Caco-2 (cell line): ENCODE data around the gene EME2. TPM values are rescaled to one million over a fixed set of nuclear protein-coding genes. Genes with fewer than 3 reads are reported as not detected.

Experiments
- BruUV-seq: library from RNA; stranded (reverse); fragments of 400-500 nt; replicated peaks from 2 replicates; lab custom pipeline; 2021; lab: Mats Ljungman, UMichigan
- CTCF ChIA-PET: fragments of 300-600 bp; sonication (Branson Sonifier 250); formaldehyde crosslinking; loops from one replicate; lab custom pipeline; 2022; ENCODE audit warnings: antibody characterized with exemption; lab: Charles Lee
- POLR2A ChIA-PET: fragments of 300-600 bp; sonication (Branson Sonifier 250); formaldehyde crosslinking; loops from one replicate; lab custom pipeline; 2022; ENCODE audit warnings: antibody characterized with exemption; lab: Charles Lee
- DNase-seq, 2 experiments: peaks; one replicate each; pipeline versions ENCODE4 v3.0.0 to v3.0.0-alpha.2; 2020 to 2022
- H3K27me3 ChIP-seq: replicated peaks from 2 replicates; pipeline ENCODE4 v1.6.0; 2011; ENCODE audit warnings: low read length; ENCODE audit not compliant: control insufficient read depth, insufficient read depth
- H3K36me3 ChIP-seq: 2 replicates; pipeline ENCODE4 v1.5.1; 2011; ENCODE audit warnings: low read length; ENCODE audit not compliant: control insufficient read depth, insufficient read depth
- H3K4me1 ChIP-seq: fragments of 250-450 bp; sonication (Bioruptor Pico); 2 replicates; pipeline ENCODE4 v1.5.1; 2020; ENCODE audit warnings: mild to moderate bottlenecking
- H3K4me3 ChIP-seq: 2 replicates; pipeline ENCODE4 v1.5.1; 2011; ENCODE audit warnings: low read depth, mild to moderate bottlenecking, control low read depth, low read length
- H3K9me3 ChIP-seq: fragments of 250-450 bp; sonication (Bioruptor Pico); 2 replicates; pipeline ENCODE4 v1.5.1; 2020; ENCODE audit warnings: mild to moderate bottlenecking, moderate library complexity
- H3K27ac Mint-ChIP-seq: one replicate; pipeline ENCODE4 v1.8.0; 2022; ENCODE audit warnings: mixed read lengths; ENCODE audit not compliant: unreplicated experiment
- H3K27me3 Mint-ChIP-seq: one replicate; pipeline ENCODE4 v1.8.0; 2022; ENCODE audit warnings: mixed read lengths; ENCODE audit not compliant: insufficient read depth, unreplicated experiment
- H3K36me3 Mint-ChIP-seq: one replicate; pipeline ENCODE4 v1.8.0; 2022; ENCODE audit warnings: mild to moderate bottlenecking, mixed read lengths; ENCODE audit not compliant: insufficient read depth, unreplicated experiment
- H3K4me1 Mint-ChIP-seq: one replicate; pipeline ENCODE4 v1.8.0; 2022; ENCODE audit warnings: low read depth, mixed read lengths; ENCODE audit not compliant: unreplicated experiment
- H3K4me3 Mint-ChIP-seq: one replicate; pipeline ENCODE4 v1.8.0; 2022; ENCODE audit warnings: mild to moderate bottlenecking, moderate library complexity, mixed read lengths; ENCODE audit not compliant: unreplicated experiment
- H3K9me3 Mint-ChIP-seq: one replicate; pipeline ENCODE4 v1.8.0; 2022; ENCODE audit warnings: mixed read lengths; ENCODE audit not compliant: unreplicated experiment
- CTCF ChIP-seq, 2 experiments: fragments of 200-600 bp in 1 of 2; IDR thresholded peaks; 1 replicate in 1 of 2; 2 replicates in 1 of 2; pipeline versions ENCODE4 v1.5.1 to v1.8.0; 2011 to 2022; ENCODE audit warnings: antibody characterized with exemption in 1 of 2, control low read depth in 1 of 2, inconsistent platforms in 1 of 2, low read depth in 1 of 2, low read length in 1 of 2, mild to moderate bottlenecking in 1 of 2, moderate library complexity in 1 of 2; ENCODE audit not compliant: insufficient read depth in 1 of 2, severe bottlenecking in 1 of 2, unreplicated experiment in 1 of 2
- intact Hi-C: fragments of 100-400 bp; cut with micrococcal nuclease; formaldehyde crosslinking; loops from one replicate; pipeline ENCODE4 v1.10.0; 2022; ENCODE audit not compliant: unreplicated experiment
- total RNA-seq: library from RNA; stranded (reverse); gene quantifications from 2 replicates; pipeline ENCODE4 v1.2.3, GENCODE V29; 2022

EME2 gene
- total RNA-seq, 1 experiment from 2014 or later = 24.1 TPM

- no peaks in the 10 kb centered on the region for H3K27me3 ChIP-seq
- no peaks in the 10 kb centered on the region for H3K27me3 Mint-ChIP-seq
- ChIA-PET POLR2A (interaction anchor here (1.8 kb wide), 1 partner anchor 183 kb away, joined by 36 read pairs; the partner anchor contains the start of gene RPS2), CTCF (no interaction called here)
- H3K4me3 Mint-ChIP-seq = peak overlapping the region; percentile 86
- H3K4me3 ChIP-seq = peak overlapping the region; percentile 92
- intact Hi-C loops = loop anchor here (5.0 kb wide), 1 partner anchor 41 kb away; no protein-coding TSS in a partner anchor
- BruUV-seq = no TSS peak
- no peak for TF ChIP-seq CTCF (IDR thresholded peaks at IDR 0.05; ENCODE audit: insufficient read depth in 1 of 2, low read depth in 1 of 2, low read length in 1 of 2, severe bottlenecking in 1 of 2, unreplicated experiment in 1 of 2)
- H3K4me1 ChIP-seq = peaks cover 7% of the 10 kb centered on the region
- DNase-seq = no peak
- peak overlapping the region; percentile 81 for H3K27ac Mint-ChIP-seq
- H3K9me3 Mint-ChIP-seq = no peaks in the 10 kb centered on the region
- H3K4me1 Mint-ChIP-seq = peaks cover 8% of the 10 kb centered on the region
- H3K36me3 Mint-ChIP-seq = peaks cover 74% of the 10 kb centered on the region
- no peaks in the 10 kb centered on the region for H3K9me3 ChIP-seq
- peaks cover 2% of the 10 kb centered on the region; the same call in 1 of the 2 replicates for H3K36me3 ChIP-seq
These were observed 8.6 kb downstream of the EME2 start for GRCh38 chr16:1781254-1781653.

GRCh38 chr16:1781758-1782407 is 9.3 kb downstream of the EME2 start:
- H3K36me3 ChIP-seq = peaks cover 2% of the 10 kb centered on the region; the same call in 1 of the 2 replicates
- DNase-seq = peak; percentile 53 to 60
- CTCF ChIA-PET = interaction anchor here (0.8 to 1.6 kb wide), 6 partner anchors 8 to 104 kb away, joined by 3 to 14 read pairs (median 6); partner anchors contain the start of genes EME2, IGFALS, JPT2 and MAPK8IP3

More at GRCh38 chr16:1781758-1782407, 9.3 kb downstream of the EME2 start:
- no peaks in the 10 kb centered on the region for H3K27me3 ChIP-seq
- TF ChIP-seq CTCF (IDR thresholded peaks at IDR 0.05; ENCODE audit: insufficient read depth in 1 of 2, low read depth in 1 of 2, low read length in 1 of 2, severe bottlenecking in 1 of 2, unreplicated experiment in 1 of 2) = peak in 1 of 2 experiments; percentile 0
- H3K4me1 ChIP-seq = peaks cover 7% of the 10 kb centered on the region
- Mint-ChIP-seq H3K4me1 (peaks cover 8% of the 10 kb centered on the region), H3K9me3 (no peaks in the 10 kb centered on the region), H3K27ac (peak overlapping the region; percentile 81), H3K4me3 (peak overlapping the region; percentile 86), H3K36me3 (peaks cover 68% of the 10 kb centered on the region), H3K27me3 (no peaks in the 10 kb centered on the region)
- intact Hi-C loops = loop anchor here (1.0 to 5.0 kb wide), 2 partner anchors 9 to 40 kb away; partner anchors contain the start of gene MRPS34
- no TSS peak for BruUV-seq
- H3K4me3 ChIP-seq = peak overlapping the region; percentile 92
- POLR2A ChIA-PET = interaction anchor here (0.6 to 1.8 kb wide), 11 partner anchors 8 to 1087 kb away, joined by 3 to 36 read pairs (median 6); partner anchors contain the start of genes EME2, FAHD1, HAGH and JPT2
- no peaks in the 10 kb centered on the region for H3K9me3 ChIP-seq
